ENCODE measurements around the gene CCDC170. TPM values are rescaled to one million over a fixed set of nuclear protein-coding genes. Genes with fewer than 3 reads are reported as not detected.

CCDC170 gene
- polyA plus RNA-seq, 1 experiment: 1.9 TPM

- ChIA-PET CTCF (interaction anchor here (0.5 kb wide), 1 partner anchor 455 kb away, joined by 4 read pairs; no protein-coding TSS in a partner anchor), POLR2A (no interaction called here)
- Histone ChIP-seq H3K4me3 (ENCODE audit: low read depth, low read length) (no peak overlapping the region), H3K9me3 (ENCODE audit: control insufficient read depth, insufficient read depth, low read length) (no peaks in the 10 kb centered on the region; the same call in 1 of the 2 replicates), H3K27me3 (ENCODE audit: control insufficient read depth, insufficient read depth, low read length) (no peaks in the 10 kb centered on the region), H3K27ac (ENCODE audit: low read depth, low read length) (no peak overlapping the region)
- DNase-seq (ENCODE audit: low read depth, low spot score): no peak
- TF ChIP-seq, protein P1, sequence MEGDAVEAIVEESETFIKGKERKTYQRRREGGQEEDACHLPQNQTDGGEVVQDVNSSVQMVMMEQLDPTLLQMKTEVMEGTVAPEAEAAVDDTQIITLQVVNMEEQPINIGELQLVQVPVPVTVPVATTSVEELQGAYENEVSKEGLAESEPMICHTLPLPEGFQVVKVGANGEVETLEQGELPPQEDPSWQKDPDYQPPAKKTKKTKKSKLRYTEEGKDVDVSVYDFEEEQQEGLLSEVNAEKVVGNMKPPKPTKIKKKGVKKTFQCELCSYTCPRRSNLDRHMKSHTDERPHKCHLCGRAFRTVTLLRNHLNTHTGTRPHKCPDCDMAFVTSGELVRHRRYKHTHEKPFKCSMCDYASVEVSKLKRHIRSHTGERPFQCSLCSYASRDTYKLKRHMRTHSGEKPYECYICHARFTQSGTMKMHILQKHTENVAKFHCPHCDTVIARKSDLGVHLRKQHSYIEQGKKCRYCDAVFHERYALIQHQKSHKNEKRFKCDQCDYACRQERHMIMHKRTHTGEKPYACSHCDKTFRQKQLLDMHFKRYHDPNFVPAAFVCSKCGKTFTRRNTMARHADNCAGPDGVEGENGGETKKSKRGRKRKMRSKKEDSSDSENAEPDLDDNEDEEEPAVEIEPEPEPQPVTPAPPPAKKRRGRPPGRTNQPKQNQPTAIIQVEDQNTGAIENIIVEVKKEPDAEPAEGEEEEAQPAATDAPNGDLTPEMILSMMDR (IDR thresholded peaks at IDR 0.05; ENCODE audit: low read depth, low read length): no peak
Observed at GRCh38 chr6:151637814-151638213, 144.0 kb downstream of the CCDC170 start.

GRCh38 chr6:151639750-151640149 lies 145.9 kb downstream of the CCDC170 start:
- H3K27me3 ChIP-seq (ENCODE audit: control insufficient read depth, insufficient read depth, low read length): no peaks in the 10 kb centered on the region
- H3K27ac ChIP-seq (ENCODE audit: low read depth, low read length): no peak overlapping the region
- DNase-seq (ENCODE audit: low read depth, low spot score): no peak
- TF ChIP-seq, protein P1 (IDR thresholded peaks at IDR 0.05; ENCODE audit: low read depth, low read length): no peak
- ChIA-PET CTCF (interaction anchor here (0.6 kb wide), 2 partner anchors 29 to 1498 kb away, joined by 4 to 5 read pairs; no protein-coding TSS in a partner anchor), POLR2A (no interaction called here)
- H3K4me3 ChIP-seq (ENCODE audit: low read depth, low read length): no peak overlapping the region
- H3K9me3 ChIP-seq (ENCODE audit: control insufficient read depth, insufficient read depth, low read length): no peaks in the 10 kb centered on the region; the same call in 1 of the 2 replicates

DNA sequence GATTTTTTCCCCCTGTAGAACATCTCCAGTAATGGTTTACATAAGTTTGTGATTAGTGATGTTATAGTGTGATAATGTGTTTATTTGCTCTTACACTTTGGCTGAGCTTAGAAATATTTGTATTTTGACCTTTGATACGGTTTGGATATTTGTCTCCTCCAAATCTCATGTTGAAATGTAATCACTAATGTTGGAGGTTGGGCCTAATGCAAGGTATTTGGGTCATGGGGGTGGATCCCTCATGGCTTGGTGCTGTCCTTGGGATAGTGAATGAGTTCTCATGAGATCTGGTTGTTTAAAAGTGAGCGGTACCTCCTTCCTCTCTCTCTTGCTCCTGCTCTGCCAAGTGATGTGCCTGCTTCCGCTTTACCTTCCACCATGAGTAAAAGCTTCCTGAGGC lies 147.2 kb downstream of the CCDC170 start:
- no peaks in the 10 kb centered on the region for H3K27me3 ChIP-seq (ENCODE audit: control insufficient read depth, insufficient read depth, low read length)
- ChIA-PET CTCF (no interaction called here), POLR2A (no interaction called here)
- no peak overlapping the region for H3K4me3 ChIP-seq (ENCODE audit: low read depth, low read length)
- TF ChIP-seq, protein P1 (IDR thresholded peaks at IDR 0.05; ENCODE audit: low read depth, low read length): no peak
- H3K9me3 ChIP-seq (ENCODE audit: control insufficient read depth, insufficient read depth, low read length): no peaks in the 10 kb centered on the region; the same call in 1 of the 2 replicates
- no peak overlapping the region for H3K27ac ChIP-seq (ENCODE audit: low read depth, low read length)
- no peak for DNase-seq (ENCODE audit: low read depth, low spot score)

DNA sequence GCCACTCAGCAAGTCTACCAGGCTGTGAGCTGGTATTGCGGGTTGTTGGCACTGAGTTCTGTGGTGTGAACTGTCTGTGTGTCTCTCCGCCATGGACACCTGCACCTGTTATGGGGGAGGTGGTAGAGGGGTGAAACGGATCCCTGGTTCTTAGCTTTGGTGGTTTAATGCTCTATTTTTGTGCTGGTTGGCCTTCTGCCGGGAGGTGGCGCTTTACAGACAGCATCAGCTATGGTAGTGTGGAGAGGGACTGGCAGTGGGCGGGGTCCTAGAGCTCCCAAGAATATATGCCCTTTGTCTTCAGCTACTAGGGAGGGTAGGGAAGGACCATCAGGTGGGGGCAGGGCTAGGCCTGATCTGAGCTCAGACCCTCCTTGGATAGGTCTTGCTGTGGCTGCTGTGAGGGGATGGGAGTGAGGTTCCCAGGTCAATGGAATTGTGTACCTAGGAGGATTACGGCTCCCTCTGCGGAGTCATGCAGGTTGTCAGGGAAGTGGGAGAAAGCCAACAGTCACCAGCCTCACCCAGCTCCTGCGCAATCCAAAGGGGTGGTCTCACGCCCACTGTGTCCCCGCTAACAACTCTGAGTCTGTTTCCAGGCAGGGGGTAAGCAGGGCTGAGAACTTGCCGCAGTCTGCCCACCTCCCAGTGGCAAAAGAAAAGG lies 154.3 kb downstream of the CCDC170 start:
- ChIA-PET POLR2A (no interaction called here), CTCF (interaction anchor here (0.9 kb wide), 1 partner anchor 620 kb away, joined by 4 read pairs; no protein-coding TSS in a partner anchor)

DNA sequence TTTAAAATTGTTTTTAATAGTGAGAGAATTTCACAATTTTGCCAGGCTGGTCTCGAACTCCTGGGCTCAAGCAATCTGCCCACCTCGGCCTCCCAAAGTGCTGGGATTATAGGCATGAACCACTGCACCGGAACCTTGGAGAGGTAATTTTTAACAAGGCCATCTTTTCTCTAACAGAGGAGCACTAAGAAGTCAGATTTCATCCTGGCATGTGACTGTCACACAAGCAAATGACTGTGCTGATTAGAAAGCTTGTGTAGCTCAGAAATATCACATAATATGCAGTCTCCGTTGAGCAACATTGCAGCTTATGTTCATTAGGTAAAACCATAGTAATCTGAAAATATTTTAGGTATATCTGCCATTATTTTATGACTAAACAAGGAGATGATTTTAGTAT lies 156.0 kb downstream of the CCDC170 start:
- POLR2A ChIA-PET: no interaction called here
- no peak overlapping the region for H3K27ac ChIP-seq (ENCODE audit: low read depth, low read length)
- no peak for DNase-seq (ENCODE audit: low read depth, low spot score)
- CTCF ChIA-PET: no interaction called here
- no peaks in the 10 kb centered on the region for H3K27me3 ChIP-seq (ENCODE audit: control insufficient read depth, insufficient read depth, low read length)
- peaks cover 7% of the 10 kb centered on the region for H3K9me3 ChIP-seq (ENCODE audit: control insufficient read depth, insufficient read depth, low read length)
- TF ChIP-seq, protein P1 (IDR thresholded peaks at IDR 0.05; ENCODE audit: low read depth, low read length): no peak
- no peak overlapping the region for H3K4me3 ChIP-seq (ENCODE audit: low read depth, low read length)

More for the DNA sequence above, 154.3 kb downstream of the CCDC170 start:
- TF ChIP-seq, protein P1 (IDR thresholded peaks at IDR 0.05; ENCODE audit: low read depth, low read length): peak; percentile 10; the same call in 1 of the 2 replicates
- no peaks in the 10 kb centered on the region for H3K27me3 ChIP-seq (ENCODE audit: control insufficient read depth, insufficient read depth, low read length)
- no peak overlapping the region for H3K4me3 ChIP-seq (ENCODE audit: low read depth, low read length)
- DNase-seq (ENCODE audit: low read depth, low spot score): no peak
- H3K27ac ChIP-seq (ENCODE audit: low read depth, low read length): no peak overlapping the region
- H3K9me3 ChIP-seq (ENCODE audit: control insufficient read depth, insufficient read depth, low read length): peaks cover 4% of the 10 kb centered on the region; the same call in 1 of the 2 replicates
